CD4-positive, alpha-beta T cell (primary cell): ENCODE measurements around the gene MOXD1. TPM values are rescaled to one million over a fixed set of nuclear protein-coding genes. Genes with fewer than 3 reads are reported as not detected.
"Not testable (repeated sequence)": the region's sequence is repeated elsewhere in the genome, so short reads cannot be mapped to it uniquely, and the experiment has no call there.

Experiments used
- ATAC-seq: fragments of 200-7000 bp; cut with Tn5 transposase; one replicate; pipeline ENCODE4 v1.10.0; 2022; ENCODE audit warnings: mild to moderate bottlenecking; ENCODE audit not compliant: poor library complexity
- CTCF ChIA-PET: fragments of 350-600 bp; sonication (Branson Sonifier 250); formaldehyde crosslinking; loops from one replicate; lab custom pipeline; 2021; ENCODE audit warnings: antibody characterized with exemption, inconsistent platforms; lab: Charles Lee
- POLR2A ChIA-PET: fragments of 350-600 bp; sonication (Branson Sonifier 250); formaldehyde crosslinking; loops from one replicate; lab custom pipeline; 2021; ENCODE audit warnings: antibody characterized with exemption, inconsistent platforms; lab: Charles Lee
- DNase-seq, 14 experiments: peaks; one replicate each; pipeline ENCODE4 v3.0.0-alpha.2; 2013 to 2020; ENCODE audit warnings: mixed read lengths in 2 of 14
- H3K27ac ChIP-seq, 2 donors: one replicate each; pipeline versions ENCODE4 v1.5.1 to v1.7.0; 2013; ENCODE audit warnings: low read length in 2 of 2, low read depth in 1 of 2, mild to moderate bottlenecking in 1 of 2
- H3K27me3 ChIP-seq, 2 experiments: 1 replicate in 1 of 2; 2 replicates in 1 of 2; pipeline versions ENCODE4 v1.6.1 to v1.7.0; 2013; ENCODE audit warnings: low read length in 2 of 2, control low read depth in 1 of 2, mild to moderate bottlenecking in 1 of 2, moderate library complexity in 1 of 2; ENCODE audit not compliant: insufficient read depth in 2 of 2, control insufficient read depth in 1 of 2
- H3K36me3 ChIP-seq: one replicate; pipeline ENCODE4 v1.6.1; 2013; ENCODE audit warnings: low read length, control low read depth; ENCODE audit not compliant: insufficient read depth
- H3K4me1 ChIP-seq: one replicate; pipeline ENCODE4 v1.6.1; 2013; ENCODE audit warnings: low read length, control low read depth; ENCODE audit not compliant: insufficient read depth
- H3K4me3 ChIP-seq: one replicate; pipeline ENCODE4 v1.5.1; 2013; ENCODE audit warnings: mild to moderate bottlenecking, low read length, moderate library complexity
- H3K9me3 ChIP-seq, 2 experiments: 1 replicate in 1 of 2; 2 replicates in 1 of 2; pipeline versions ENCODE4 v1.6.1 to v1.7.0; 2013; ENCODE audit warnings: low read length in 2 of 2, mild to moderate bottlenecking in 2 of 2, control low read depth in 1 of 2, moderate library complexity in 1 of 2; ENCODE audit not compliant: control insufficient read depth in 1 of 2, insufficient read depth in 1 of 2
- H3K27ac Mint-ChIP-seq: one replicate; pipeline ENCODE4 v1.8.0; 2020; ENCODE audit warnings: mixed read lengths
- H3K27me3 Mint-ChIP-seq: one replicate; pipeline ENCODE4 v1.8.0; 2021; ENCODE audit warnings: mixed read lengths
- H3K36me3 Mint-ChIP-seq: one replicate; pipeline ENCODE4 v1.8.0; 2021; ENCODE audit warnings: low read depth, mixed read lengths
- H3K4me1 Mint-ChIP-seq: one replicate; pipeline ENCODE4 v1.8.0; 2021; ENCODE audit warnings: low read depth, mixed read lengths
- H3K4me3 Mint-ChIP-seq: one replicate; pipeline ENCODE4 v1.8.0; 2020; ENCODE audit warnings: mild to moderate bottlenecking, mixed read lengths
- H3K9me3 Mint-ChIP-seq: one replicate; pipeline ENCODE4 v1.8.0; 2020; ENCODE audit warnings: mixed read lengths
- CTCF ChIP-seq: fragments of 200-600 bp; IDR thresholded peaks from one replicate; pipeline ENCODE4 v1.8.0; 2022; ENCODE audit warnings: antibody characterized with exemption, mild to moderate bottlenecking
- intact Hi-C, 2 experiments: fragments of 100-400 bp; cut with DNase I in 1 of 2; cut with micrococcal nuclease in 1 of 2; formaldehyde crosslinking; loops; one replicate each; pipeline versions ENCODE4 v1.15.1 to v1.9.0; 2023 to 2025; cut with DNase I, micrococcal nuclease
- total RNA-seq, 174 experiments: library from RNA in 2 of 174; stranded (reverse) in 2 of 174; gene quantifications; one replicate each; pipeline ENCODE4 v1.2.3 and lab custom pipeline; 2021 to 2026

The MOXD1 gene
- total RNA-seq, 2 experiments from 2014 or later, result not detected

DNA sequence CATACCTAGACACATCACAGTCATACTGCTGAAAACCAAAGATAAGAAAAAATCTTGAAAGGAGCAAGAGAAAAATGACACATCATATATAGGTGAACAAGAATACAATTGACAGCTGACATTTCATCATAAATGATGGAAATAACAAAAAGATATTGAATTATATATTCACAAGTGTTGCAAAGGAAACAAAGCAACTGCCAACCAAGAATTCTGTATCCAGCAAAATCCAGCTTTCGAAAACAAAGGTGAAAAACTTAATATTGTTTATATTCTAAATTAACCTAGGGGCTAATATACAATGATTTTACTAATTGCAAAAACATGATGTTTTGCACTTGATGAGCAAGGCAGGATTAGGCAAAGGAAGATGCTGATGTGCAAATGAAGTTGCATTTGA is 84.3 kb downstream of the MOXD1 start:
- no peaks in the 10 kb centered on the region for H3K4me1 ChIP-seq
- H3K9me3 Mint-ChIP-seq, result peaks cover 3% of the 10 kb centered on the region
- H3K27me3 Mint-ChIP-seq, result peaks cover 3% of the 10 kb centered on the region
- no peak overlapping the region for H3K4me3 Mint-ChIP-seq
- DNase-seq (no peak), ATAC-seq (no peak)
- no peak for TF ChIP-seq CTCF
- ChIA-PET CTCF (interaction anchor here (0.8 kb wide), 1 partner anchor 37 kb away, joined by 3 read pairs; no protein-coding TSS in a partner anchor), POLR2A (no interaction called here)
- no peaks in the 10 kb centered on the region for H3K27me3 ChIP-seq
- H3K4me3 ChIP-seq, result no peak overlapping the region
- H3K9me3 ChIP-seq, result peaks cover 0 to 16% of the 10 kb centered on the region in 2 experiments
- H3K27ac Mint-ChIP-seq, result no peak overlapping the region
- no peak overlapping the region for H3K27ac ChIP-seq
- no peaks in the 10 kb centered on the region for H3K4me1 Mint-ChIP-seq
- no peaks in the 10 kb centered on the region for H3K36me3 ChIP-seq
- no peaks in the 10 kb centered on the region for H3K36me3 Mint-ChIP-seq
- intact Hi-C loops, result no loop called here

DNA sequence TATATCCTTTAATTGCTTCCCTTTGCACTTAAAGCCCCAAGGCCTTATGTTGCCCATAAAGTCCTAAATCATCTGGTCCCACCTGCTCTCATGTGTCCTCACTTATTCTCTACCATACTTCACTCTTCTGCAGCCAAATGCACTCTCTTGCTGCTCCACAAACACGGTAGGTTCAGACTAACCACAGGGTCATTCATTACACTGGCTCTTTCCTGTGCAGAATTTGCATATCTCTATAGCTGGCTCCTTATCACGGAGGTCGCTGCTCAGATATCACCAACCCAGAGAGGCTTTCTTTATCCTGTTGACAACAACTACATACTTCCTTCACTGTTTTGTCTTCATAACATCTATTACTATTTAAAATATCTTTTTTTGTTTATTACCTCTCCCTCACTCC is 86.8 kb downstream of the MOXD1 start:
- no peak for TF ChIP-seq CTCF
- H3K4me1 Mint-ChIP-seq, result no peaks in the 10 kb centered on the region
- no peak overlapping the region for H3K4me3 Mint-ChIP-seq
- Histone ChIP-seq H3K4me3 (no peak overlapping the region), H3K9me3 (peaks cover 0 to 16% of the 10 kb centered on the region in 2 experiments), H3K36me3 (no peaks in the 10 kb centered on the region), H3K27me3 (no peaks in the 10 kb centered on the region), H3K27ac (no peak overlapping the region), H3K4me1 (no peaks in the 10 kb centered on the region)
- peaks cover 2% of the 10 kb centered on the region for H3K27me3 Mint-ChIP-seq
- ChIA-PET CTCF (no interaction called here), POLR2A (no interaction called here)
- intact Hi-C loops, result no loop called here
- H3K36me3 Mint-ChIP-seq, result no peaks in the 10 kb centered on the region
- H3K27ac Mint-ChIP-seq, result no peak overlapping the region
- H3K9me3 Mint-ChIP-seq, result peaks cover 6% of the 10 kb centered on the region
- DNase-seq, result no peak
- ATAC-seq, result no peak

- H3K4me1 ChIP-seq, result no peaks in the 10 kb centered on the region
- no peak overlapping the region for H3K27ac ChIP-seq
- H3K9me3 ChIP-seq, result no peaks in the 10 kb centered on the region
- TF ChIP-seq CTCF, result no peak
- ATAC-seq, result no peak
- Mint-ChIP-seq H3K27me3 (peaks cover 19% of the 10 kb centered on the region), H3K36me3 (no peaks in the 10 kb centered on the region), H3K4me3 (no peak overlapping the region), H3K4me1 (no peaks in the 10 kb centered on the region), H3K9me3 (peaks cover 8% of the 10 kb centered on the region), H3K27ac (no peak overlapping the region)
- H3K4me3 ChIP-seq, result no peak overlapping the region
- CTCF ChIA-PET, result no interaction called here
- intact Hi-C loops, result no loop called here
- DNase-seq, result no peak
- H3K27me3 ChIP-seq, result no peaks in the 10 kb centered on the region
- POLR2A ChIA-PET, result no interaction called here
- no peaks in the 10 kb centered on the region for H3K36me3 ChIP-seq
Measured at GRCh38 chr6:132310921-132311320, 90.4 kb downstream of the MOXD1 start.

- H3K9me3 Mint-ChIP-seq, H3K4me3 Mint-ChIP-seq, ATAC-seq, POLR2A ChIA-PET, H3K9me3 ChIP-seq, H3K27ac ChIP-seq, H3K4me1 Mint-ChIP-seq, H3K27me3 ChIP-seq, CTCF ChIA-PET, H3K36me3 ChIP-seq, H3K27ac Mint-ChIP-seq, H3K36me3 Mint-ChIP-seq, DNase-seq, intact Hi-C loops, H3K4me1 ChIP-seq, H3K4me3 ChIP-seq: not testable (repeated sequence)
- H3K27me3 Mint-ChIP-seq, result peaks cover 19% of the 10 kb centered on the region
Measured at GRCh38 chr6:132310151-132310550, 91.1 kb downstream of the MOXD1 start.
